Small intestine (tissue), 7 donors: ENCODE measurements around the gene TUT1. TPM values are rescaled to one million over a fixed set of nuclear protein-coding genes. Genes with fewer than 3 reads are reported as not detected.

ENCODE experiments used
- DNase-seq, 2 donors: peaks; one replicate each; pipeline versions ENCODE4 v3.0.0 to v3.0.0-alpha.2; 2013
- FAIRE-seq: peaks from 2 replicates; lab custom pipeline; 2012; peaks lifted over from hg19 to GRCh38; lab: Jason Lieb, UNC
- H3K27ac ChIP-seq, 3 donors: one replicate each; pipeline ENCODE4 v1.5.1; 2013; ENCODE audit warnings: low read length in 2 of 3, mild to moderate bottlenecking in 2 of 3, control low read depth in 1 of 3, inconsistent platforms in 1 of 3, low read depth in 1 of 3, moderate library complexity in 1 of 3
- H3K27me3 ChIP-seq, 3 donors: one replicate each; pipeline ENCODE4 v1.6.1; 2013; ENCODE audit warnings: low read length in 3 of 3, inconsistent platforms in 1 of 3; ENCODE audit not compliant: control insufficient read depth in 3 of 3, insufficient read depth in 3 of 3
- H3K36me3 ChIP-seq, 3 donors: one replicate each; pipeline ENCODE4 v1.6.1; 2013; ENCODE audit warnings: low read length in 3 of 3, inconsistent platforms in 1 of 3, low read depth in 1 of 3, mild to moderate bottlenecking in 1 of 3, moderate library complexity in 1 of 3; ENCODE audit not compliant: control insufficient read depth in 3 of 3, insufficient read depth in 2 of 3
- H3K4me1 ChIP-seq, 3 donors: one replicate each; pipeline ENCODE4 v1.6.1; 2013; ENCODE audit warnings: low read length in 2 of 3, inconsistent platforms in 1 of 3, low read depth in 1 of 3, mild to moderate bottlenecking in 1 of 3, moderate library complexity in 1 of 3; ENCODE audit not compliant: control insufficient read depth in 3 of 3, insufficient read depth in 2 of 3
- H3K4me3 ChIP-seq, 3 donors: one replicate each; pipeline ENCODE4 v1.5.1; 2013; ENCODE audit warnings: low read length in 3 of 3, control low read depth in 1 of 3, inconsistent platforms in 1 of 3, low read depth in 1 of 3, mild to moderate bottlenecking in 1 of 3, moderate library complexity in 1 of 3
- H3K9me3 ChIP-seq, 2 donors: one replicate each; pipeline ENCODE4 v1.6.1; 2013; ENCODE audit warnings: low read depth in 1 of 2, low read length in 1 of 2; ENCODE audit not compliant: control insufficient read depth in 2 of 2, insufficient read depth in 1 of 2
- WGBS, 3 donors: extraction: QIAGEN DNeasy Blood & Tissue Kit; methylation state at CpG; one replicate each; pipeline ENCODE4 v1.1.7; 2013; 5-methylcytosine and 5-hydroxymethylcytosine counted together
- polyA plus RNA-seq, 4 donors: library from polyadenylated mRNA; stranded (reverse) in 3 of 4; unstranded in 1 of 4; fragments of 200-250 nt in 3 of 4; fragments of 120-200 nt in 1 of 4; gene quantifications; one replicate each; pipeline versions ENCODE4 v1.2.1 to v1.2.3, GENCODE V29; 2013
- donor health status: healthy with polysubstance abuse.
- donor health status: control.
- donor health status: control.
- donor health status: Bipolar disorder and iron deficiency.
- donor health status: healthy.

Gene TUT1
- polyA plus RNA-seq, 4 donors = 7.8 to 20.1 (median 16.6) TPM

GRCh38 chr11:62532096-62532495 is 59.2 kb downstream of the TUT1 start:
- H3K27ac ChIP-seq = no peak overlapping the region
- FAIRE-seq = no peak
- H3K9me3 ChIP-seq = peaks cover 0 to 4% of the 10 kb centered on the region in 2 donors
- H3K4me3 ChIP-seq = no peak overlapping the region
- DNase-seq = no peak
- H3K4me1 ChIP-seq = peaks cover 0 to 5% (median 0%) of the 10 kb centered on the region in 3 donors
- WGBS, 3 donors = 53 to 78% (median 62%) methylated on average over 2 of the region's 2 CpGs
- no peaks in the 10 kb centered on the region for H3K27me3 ChIP-seq
- H3K36me3 ChIP-seq = peaks cover 15 to 86% (median 45%) of the 10 kb centered on the region in 3 donors

Other genes starting within 250 kb of the TUT1 start
- 10 to 100 TPM in 1 of 4 donors, 1 to 10 TPM in 1, not detected in 2; 4.6 to 11.2 TPM for gene SCGB1A1, start 172.5 kb downstream of the TUT1 start, polyA plus RNA-seq
- 100 to 1,000 TPM in 1 of 4 donors, 10 to 100 TPM in 3; 72.1 to 110 (median 86.8) TPM for gene AHNAK, start 44.7 kb downstream of the TUT1 start, polyA plus RNA-seq
- gene EEF1G, start 17.6 kb downstream of the TUT1 start, polyA plus RNA-seq = 1,000 to 10,000 TPM; 1,124 to 2,500 (median 2,087) TPM
- 10 to 100 TPM; 40.5 to 64.7 (median 43.0) TPM for gene MTA2, start 10.3 kb upstream of the TUT1 start, polyA plus RNA-seq
- gene EML3, start 21.3 kb upstream of the TUT1 start, polyA plus RNA-seq = 10 to 100 TPM; 21.2 to 46.2 (median 35.5) TPM
- gene ROM1, start 21.7 kb upstream of the TUT1 start, polyA plus RNA-seq = 1 to 10 TPM in 3 of 4 donors, under 1 TPM in 1; 0.54 to 8.4 (median 3.6) TPM
- 10 to 100 TPM; 16.3 to 39.3 (median 30.1) TPM for gene B3GAT3, start 30.5 kb upstream of the TUT1 start, polyA plus RNA-seq
- 100 to 1,000 TPM in 2 of 4 donors, 10 to 100 TPM in 2; 38.6 to 310 (median 103) TPM for gene GANAB, start 55.1 kb upstream of the TUT1 start, polyA plus RNA-seq
- 10 to 100 TPM in 2 of 4 donors, 1 to 10 TPM in 2; 7.3 to 17.0 (median 10.1) TPM for gene INTS5, start 61.8 kb upstream of the TUT1 start, polyA plus RNA-seq
- gene C11orf98, start 73.7 kb upstream of the TUT1 start, polyA plus RNA-seq = 100 to 1,000 TPM in 3 of 4 donors, 10 to 100 TPM in 1; 56.7 to 156 (median 135) TPM
- gene CSKMT, start 73.8 kb upstream of the TUT1 start, polyA plus RNA-seq = 10 to 100 TPM in 2 of 4 donors, 1 to 10 TPM in 2; 7.0 to 18.6 (median 12.1) TPM
- 10 to 100 TPM; 11.4 to 34.9 (median 23.4) TPM for gene UQCC3, start 80.2 kb upstream of the TUT1 start, polyA plus RNA-seq
- gene LBHD1, start 80.7 kb upstream of the TUT1 start, polyA plus RNA-seq = 1 to 10 TPM; 2.2 to 7.3 (median 6.3) TPM
- 100 to 1,000 TPM; 142 to 224 (median 161) TPM for gene UBXN1, start 87.5 kb upstream of the TUT1 start, polyA plus RNA-seq
- 1 to 10 TPM in 1 of 4 donors, under 1 TPM in 2, not detected in 1; 0.27 to 5.5 (median 0.55) TPM for gene LRRN4CL, start 98.0 kb upstream of the TUT1 start, polyA plus RNA-seq
- 10 to 100 TPM; 31.2 to 69.7 (median 50.4) TPM for gene BSCL2, start 115.9 kb upstream of the TUT1 start, polyA plus RNA-seq
- 1 to 10 TPM in 1 of 4 donors, under 1 TPM in 1, not detected in 2; 0.75 to 9.0 TPM for gene GNG3, start 116.2 kb upstream of the TUT1 start, polyA plus RNA-seq
- 10 to 100 TPM; 38.6 to 67.9 (median 44.1) TPM for gene HNRNPUL2, start 135.9 kb upstream of the TUT1 start, polyA plus RNA-seq
- 10 to 100 TPM; 13.5 to 36.9 (median 31.4) TPM for gene TTC9C, start 137.0 kb upstream of the TUT1 start, polyA plus RNA-seq
- gene ZBTB3, start 162.6 kb upstream of the TUT1 start, polyA plus RNA-seq = 1 to 10 TPM in 3 of 4 donors, under 1 TPM in 1; 0.27 to 7.3 (median 4.5) TPM
- 100 to 1,000 TPM in 1 of 4 donors, 10 to 100 TPM in 3; 67.5 to 130 (median 85.6) TPM for gene POLR2G, start 170.1 kb upstream of the TUT1 start, polyA plus RNA-seq
- 10 to 100 TPM; 13.5 to 28.5 (median 16.7) TPM for gene TAF6L, start 179.9 kb upstream of the TUT1 start, polyA plus RNA-seq
- gene TMEM179B, start 195.9 kb upstream of the TUT1 start, polyA plus RNA-seq = 10 to 100 TPM; 46.7 to 79.3 (median 59.2) TPM
- 10 to 100 TPM; 15.7 to 31.6 (median 17.5) TPM for gene TMEM223, start 200.5 kb upstream of the TUT1 start, polyA plus RNA-seq
- 100 to 1,000 TPM in 2 of 4 donors, 10 to 100 TPM in 2; 48.2 to 188 (median 105) TPM for gene NXF1, start 213.9 kb upstream of the TUT1 start, polyA plus RNA-seq
- gene STX5, start 240.5 kb upstream of the TUT1 start, polyA plus RNA-seq = 10 to 100 TPM; 22.6 to 43.4 (median 31.7) TPM
- under 1 TPM in 1 of 4 donors, not detected in 3; 0.83 TPM for gene TEX54, start 241.3 kb upstream of the TUT1 start, polyA plus RNA-seq
- 10 to 100 TPM; 30.3 to 47.5 (median 35.6) TPM for gene WDR74, start 248.1 kb upstream of the TUT1 start, polyA plus RNA-seq